T1000 (cell line): ENCODE results near the gene EFNA3.
"Not testable (repeated sequence)": the region's sequence is repeated elsewhere in the genome, so short reads cannot be mapped to it uniquely, and the experiment has no call there.

Experiments
- DNase-seq: peaks from one replicate; lab custom pipeline; 2025; ENCODE audit warnings: mixed read lengths; lab: John Stamatoyannopoulos, UW

EFNA3 gene

DNA sequence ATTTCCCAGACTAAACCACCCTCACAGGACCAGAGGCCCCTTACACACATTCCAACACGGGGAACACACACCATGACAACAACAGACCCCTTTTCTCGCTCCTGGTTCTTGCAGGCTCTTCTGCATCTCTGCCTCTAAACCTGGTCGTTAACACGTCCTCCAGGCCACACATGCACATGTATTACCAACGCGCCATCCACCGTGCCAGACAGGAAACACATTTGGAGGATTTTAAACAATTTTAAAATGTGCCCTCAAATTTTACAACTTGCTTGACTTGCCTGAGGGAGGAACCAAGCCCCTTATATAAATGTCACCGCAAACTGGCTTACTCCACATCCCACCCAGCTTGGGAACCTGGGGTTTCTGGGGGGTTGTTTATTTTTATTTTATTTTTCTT, 32.2 kb downstream of the EFNA3 start:
- DNase-seq, result no peak

- DNase-seq, result no peak
These were observed 34.9 kb downstream of the EFNA3 start for GRCh38 chr1:155113450-155113980.

DNA sequence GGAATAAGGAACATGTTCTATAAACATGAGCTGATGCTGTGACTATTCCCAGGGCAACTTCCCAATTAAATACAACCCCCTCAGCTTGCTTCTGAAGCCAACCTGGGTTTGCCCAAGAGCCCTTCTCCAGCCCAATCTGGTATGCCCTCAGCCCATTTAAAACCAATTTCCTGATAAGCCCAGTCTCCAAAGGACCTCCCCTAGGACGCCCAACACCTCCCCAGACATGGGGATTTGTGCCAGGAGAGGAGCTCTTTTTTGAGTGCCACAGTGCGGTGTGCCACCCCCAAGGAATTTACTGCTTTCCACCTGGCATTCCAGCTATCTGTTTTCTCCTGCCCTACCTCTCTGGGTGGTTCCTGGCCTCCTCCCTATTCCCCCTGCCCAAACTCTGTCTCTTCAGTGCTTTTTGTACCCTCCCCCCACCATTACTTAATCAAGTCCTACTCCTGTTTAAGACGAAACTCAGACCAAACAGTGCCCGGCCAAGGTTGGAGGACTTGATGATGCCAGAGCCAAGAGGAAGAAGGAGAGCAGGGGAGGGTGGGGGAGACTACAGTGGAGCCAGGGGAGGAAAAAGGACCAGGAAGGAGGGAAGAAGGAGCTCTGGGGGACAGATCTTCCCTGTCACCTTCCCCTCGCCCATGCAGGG, 37.6 kb downstream of the EFNA3 start:
- no peak for DNase-seq

- no peak for DNase-seq
These were observed 39.0 kb downstream of the EFNA3 start for GRCh38 chr1:155117610-155118009.

DNA sequence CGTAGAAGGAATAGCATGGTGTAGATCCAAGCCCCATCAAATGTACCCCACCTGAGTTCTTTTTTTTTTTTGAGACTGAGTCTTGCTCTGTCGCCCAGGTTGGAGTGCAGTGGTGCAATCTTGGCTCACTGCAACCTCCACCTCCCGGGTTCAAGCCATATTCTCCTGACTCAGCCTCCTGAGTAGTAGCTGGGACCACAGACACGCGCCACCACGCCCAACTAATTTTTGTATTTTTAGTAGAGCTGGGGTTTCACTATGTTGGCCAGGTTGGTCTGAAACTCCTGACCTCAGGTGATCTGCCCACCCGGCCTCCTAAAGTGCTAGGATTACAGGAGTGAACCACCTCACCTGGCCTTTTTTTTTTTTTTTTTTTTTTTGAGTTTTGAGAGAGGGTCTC, 39.5 kb downstream of the EFNA3 start:
- DNase-seq, result not testable (repeated sequence)

- no peak for DNase-seq
These were observed 41.6 kb downstream of the EFNA3 start for GRCh38 chr1:155120253-155120652.

- no peak for DNase-seq
These were observed 42.6 kb downstream of the EFNA3 start for GRCh38 chr1:155121249-155121648.

GRCh38 chr1:155122308-155122707, 43.7 kb downstream of the EFNA3 start:
- DNase-seq, result no peak

DNA sequence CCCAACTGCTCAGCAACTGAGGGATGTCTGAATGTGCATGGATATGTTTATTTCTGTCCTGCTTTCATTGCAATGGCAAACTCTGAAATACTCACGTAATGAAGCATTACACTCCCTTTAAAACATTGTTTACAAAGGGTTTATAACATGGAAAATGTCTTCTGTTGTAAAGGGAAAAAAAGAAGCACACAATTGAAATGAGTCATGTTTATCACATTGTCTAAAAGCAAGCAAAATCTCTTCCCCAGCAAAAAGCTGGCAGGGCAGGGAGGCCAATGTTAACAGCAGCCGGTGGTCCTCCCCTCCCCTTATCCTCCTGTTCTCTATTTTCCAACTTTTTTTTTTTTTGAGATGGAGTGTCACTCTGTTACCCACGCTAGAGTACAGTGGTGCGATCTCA, 45.2 kb downstream of the EFNA3 start:
- no peak for DNase-seq

DNA sequence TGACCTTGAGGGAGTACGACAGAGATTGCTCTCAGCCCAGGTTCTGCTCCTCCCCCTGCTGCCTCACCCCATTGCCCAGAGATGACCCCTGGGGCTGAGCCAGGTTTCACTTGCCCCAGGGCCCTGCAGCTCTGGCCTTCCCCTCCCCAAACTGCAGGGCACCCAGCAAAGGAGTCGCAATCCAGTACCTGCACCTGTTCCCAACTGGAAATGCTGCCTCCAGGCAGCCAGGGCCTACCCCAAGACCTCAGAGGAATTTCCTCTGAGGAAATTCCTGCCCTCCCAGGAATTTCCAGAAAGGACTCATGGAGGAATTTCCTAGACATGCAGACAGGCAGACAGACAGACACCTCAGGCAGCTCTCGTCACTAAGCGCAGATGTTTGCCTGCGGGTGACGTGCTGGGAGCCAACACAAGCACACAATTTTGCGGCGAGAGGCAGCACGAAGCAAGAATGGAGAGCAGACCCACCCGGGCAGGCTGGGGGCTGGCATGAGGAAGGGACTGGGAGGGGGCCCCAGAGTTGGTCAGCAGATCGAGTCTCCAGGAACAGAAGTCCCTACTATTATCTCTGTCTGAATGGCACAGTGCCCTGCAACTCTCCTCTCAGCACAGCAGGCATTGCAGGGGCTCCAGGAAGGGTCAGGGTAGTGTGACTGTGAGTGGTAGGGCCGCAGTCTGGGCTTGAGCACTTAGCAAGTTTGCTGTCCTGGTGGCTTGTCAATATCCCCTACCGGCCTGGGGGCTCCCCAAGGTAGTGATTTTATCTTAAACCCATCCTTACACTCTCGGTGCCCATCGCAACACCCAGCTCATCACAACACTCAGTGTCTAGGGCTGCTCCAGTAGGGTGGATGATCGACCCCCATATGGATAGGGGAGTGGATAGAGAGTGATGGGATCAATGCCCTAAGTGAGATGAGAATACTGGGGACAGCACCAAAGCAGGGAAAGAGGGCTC, 46.1 kb downstream of the EFNA3 start:
- no peak for DNase-seq

GRCh38 chr1:155125511-155125945, 46.9 kb downstream of the EFNA3 start:
- DNase-seq, result no peak

DNA sequence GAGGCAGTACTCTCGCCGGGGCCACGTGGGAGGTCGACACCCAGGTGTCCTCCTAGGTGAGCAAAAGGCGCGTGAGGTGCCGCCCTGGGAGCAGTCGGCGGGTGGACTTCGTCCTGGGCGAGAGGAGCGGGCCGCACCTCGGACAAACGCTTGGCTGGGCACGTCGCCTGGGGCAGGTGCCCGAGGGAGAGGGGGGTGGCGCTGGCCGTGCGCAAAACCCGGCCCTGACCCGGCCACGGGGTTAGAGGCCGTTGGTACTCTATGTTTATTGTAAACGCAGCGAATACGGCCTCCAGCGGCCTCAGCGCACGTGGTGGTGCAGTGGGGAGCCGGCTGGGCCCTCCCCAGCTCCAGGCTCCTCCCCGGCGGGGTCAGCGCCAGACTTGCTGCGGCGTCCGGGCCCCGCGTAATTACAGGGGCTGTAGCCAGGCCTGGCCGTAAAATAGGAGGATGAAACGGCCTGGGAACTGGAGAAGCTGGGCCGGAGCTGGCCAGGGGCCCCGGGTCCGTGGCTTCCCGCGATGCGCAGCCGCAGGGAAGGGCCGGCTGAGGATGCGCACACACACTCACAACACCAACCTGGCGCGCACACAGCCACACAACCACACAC, 47.4 kb downstream of the EFNA3 start:
- no peak for DNase-seq

DNA sequence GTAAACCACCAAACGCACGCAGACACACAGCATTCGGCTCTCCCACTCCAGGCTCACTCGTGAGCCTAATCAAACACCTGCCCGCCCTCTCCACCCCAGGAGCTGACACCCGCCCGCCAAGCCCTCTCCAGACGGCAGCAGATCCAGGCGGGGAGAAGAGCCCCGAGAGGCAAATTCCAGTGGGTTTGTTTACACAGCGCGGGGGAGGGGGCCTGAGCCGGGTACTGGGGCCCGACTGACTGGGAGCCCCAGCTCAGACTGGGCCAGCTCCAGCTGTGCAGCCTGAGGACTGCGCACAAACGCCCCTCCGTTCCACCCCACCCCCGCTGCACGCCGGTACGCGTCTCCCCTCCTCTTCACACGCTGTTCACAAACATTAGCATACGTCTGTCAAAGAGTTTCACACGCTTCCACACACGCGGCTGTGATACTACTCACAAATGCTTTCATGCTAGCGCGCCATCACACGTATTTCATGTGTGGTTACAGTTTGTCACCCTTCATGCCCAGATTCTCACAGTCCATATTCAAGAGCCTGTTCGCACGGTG, 48.0 kb downstream of the EFNA3 start:
- DNase-seq, result no peak

DNA sequence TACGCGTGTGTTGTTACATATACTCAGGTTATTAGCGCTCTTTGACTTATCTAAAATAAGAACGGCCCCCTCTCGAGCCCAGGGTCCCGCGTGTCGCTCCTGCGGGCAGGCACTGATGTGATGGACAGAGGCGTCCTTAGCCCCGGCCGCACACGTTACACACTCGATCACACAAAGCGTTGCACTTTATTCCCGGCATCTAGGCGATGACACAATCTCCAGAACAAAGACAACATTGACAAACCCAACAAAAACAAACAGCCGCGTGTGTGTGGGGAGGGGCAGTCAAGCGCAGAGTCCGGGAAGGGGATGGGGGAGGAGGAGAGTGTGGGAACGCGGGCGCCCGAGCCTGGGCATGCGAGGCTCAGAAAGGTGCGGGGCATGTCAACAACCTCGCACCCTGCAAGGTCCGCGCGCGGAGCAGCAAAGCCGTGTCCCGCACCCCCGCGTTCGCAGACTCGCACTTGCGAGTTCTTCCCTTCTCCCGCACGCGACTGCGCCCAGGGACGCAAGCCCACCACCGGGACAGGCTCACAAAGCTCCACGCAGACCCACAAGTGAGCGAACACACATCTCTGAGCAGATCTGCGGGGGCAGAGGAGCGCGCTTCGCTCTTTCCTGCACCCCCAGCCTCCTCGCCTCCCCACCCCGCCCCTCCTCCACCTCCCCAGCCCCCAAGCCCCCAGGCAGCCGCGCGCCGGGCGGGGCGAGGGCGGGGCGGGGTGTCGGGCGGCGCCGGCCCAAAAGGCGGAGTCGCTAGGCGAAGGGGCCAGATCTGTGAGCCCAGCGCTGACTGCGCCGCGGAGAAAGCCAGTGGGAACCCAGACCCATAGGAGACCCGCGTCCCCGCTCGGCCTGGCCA, 48.7 kb downstream of the EFNA3 start, which contains the start of gene EFNA1:
EFNA1 (plus strand) TSS at position 772 of the 862 bp plus-strand sequence. CDS start 102 bp downstream, outside the sequence.
- no peak for DNase-seq

DNA sequence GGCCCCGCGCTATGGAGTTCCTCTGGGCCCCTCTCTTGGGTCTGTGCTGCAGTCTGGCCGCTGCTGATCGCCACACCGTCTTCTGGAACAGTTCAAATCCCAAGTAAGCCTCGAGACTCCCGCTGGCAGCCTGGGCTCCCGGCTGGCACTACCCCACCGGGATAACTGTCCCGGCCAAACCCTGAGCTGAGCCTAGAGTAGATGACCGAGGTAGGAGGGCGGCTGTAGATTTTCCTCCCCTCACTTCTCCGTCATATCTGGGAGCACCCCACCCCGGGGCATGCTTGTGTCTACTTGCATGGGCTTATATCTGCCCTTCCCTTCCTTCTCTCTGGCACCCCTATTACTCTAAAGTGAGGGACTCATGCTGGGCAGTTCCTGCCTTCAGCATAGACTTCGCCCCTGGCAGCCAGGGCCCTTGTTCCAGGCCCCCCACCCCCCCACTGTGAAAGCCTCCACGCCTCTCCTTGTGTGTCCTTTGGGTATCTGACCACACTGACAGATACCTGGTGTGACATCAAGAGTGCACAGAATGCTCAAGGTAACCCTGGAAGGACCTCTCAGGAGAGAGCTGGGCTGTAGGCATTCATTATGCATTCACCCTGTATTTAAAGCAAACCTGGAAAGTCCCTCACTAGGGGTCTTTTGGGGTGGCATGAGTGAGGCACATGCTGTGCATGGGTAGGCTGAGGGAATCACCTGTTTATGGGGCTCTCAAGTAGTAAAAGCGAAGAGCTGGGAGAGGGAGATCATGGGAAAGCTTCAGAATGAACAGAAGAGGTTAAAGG, 49.5 kb downstream of the EFNA3 start:
- DNase-seq, result no peak

DNA sequence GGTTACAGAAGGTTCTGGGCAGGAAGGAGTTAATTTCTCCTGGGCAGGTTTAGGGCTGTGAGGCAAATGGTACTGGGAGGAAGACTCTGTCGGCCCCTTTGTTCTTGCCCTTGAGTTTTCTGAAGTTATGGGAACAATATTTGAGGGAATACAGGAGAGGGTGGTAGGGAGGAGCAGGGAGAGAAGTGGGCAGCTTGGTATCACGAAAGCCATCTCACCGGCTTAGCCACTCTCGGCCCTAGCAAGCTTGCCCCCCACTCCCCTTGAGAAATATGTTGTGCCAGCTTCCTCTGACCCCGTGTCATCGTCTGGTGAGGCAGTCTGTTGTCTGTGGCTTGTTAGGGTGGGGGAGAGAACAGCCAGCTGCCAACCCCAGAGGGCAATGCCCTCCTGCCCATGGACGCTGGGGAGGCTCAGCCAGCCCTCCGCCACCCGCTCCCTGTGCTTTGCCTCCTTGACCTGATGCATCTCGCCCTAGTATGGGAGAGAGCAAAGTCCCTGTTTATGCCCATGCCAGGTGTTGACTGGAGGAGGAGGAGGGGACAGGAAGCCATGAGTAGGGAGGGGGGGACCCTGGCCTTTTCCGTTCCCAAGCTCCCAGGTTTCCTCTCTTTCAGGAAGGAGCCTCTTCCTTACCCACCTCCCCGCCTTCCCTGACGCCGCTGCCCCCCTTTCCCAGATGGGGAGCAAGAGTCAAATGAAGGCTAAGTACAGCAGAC, 50.3 kb downstream of the EFNA3 start:
- DNase-seq, result no peak

DNA sequence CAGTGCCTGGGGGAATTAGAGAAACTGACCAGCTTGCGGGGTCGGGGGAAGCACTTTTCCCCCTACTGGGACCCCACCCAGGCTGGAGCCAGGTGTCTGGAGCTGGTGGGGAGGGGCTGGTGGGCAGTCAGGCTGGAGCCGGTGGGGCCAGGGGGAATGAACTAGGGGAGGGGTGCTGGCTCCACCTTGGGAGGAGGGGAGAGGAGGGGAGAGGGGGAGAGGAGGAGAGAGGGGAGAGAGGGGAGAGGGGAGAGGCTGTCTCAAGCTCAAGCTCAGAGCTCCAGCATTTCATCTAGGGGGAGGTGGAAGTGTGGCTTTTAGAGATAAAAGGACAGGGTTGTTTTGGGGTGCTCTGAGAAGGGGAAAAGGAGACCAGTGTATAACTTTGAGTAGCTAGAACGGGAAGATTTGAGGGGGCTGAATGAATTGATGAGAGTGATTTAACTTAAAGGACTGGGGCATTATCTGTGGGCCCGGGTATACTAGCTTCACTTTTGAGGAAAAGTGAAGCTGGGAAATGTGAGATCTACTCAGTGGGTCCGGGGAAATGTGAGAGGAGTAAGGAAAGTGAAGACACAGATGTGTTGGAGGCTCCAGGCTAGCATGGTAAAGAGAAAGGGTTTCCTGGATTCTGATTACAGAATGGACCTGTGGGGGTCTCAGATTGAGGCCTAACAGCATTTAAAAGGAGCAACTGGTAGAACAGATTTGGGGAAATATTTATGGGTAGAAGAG, 51.8 kb downstream of the EFNA3 start:
- no peak for DNase-seq

DNA sequence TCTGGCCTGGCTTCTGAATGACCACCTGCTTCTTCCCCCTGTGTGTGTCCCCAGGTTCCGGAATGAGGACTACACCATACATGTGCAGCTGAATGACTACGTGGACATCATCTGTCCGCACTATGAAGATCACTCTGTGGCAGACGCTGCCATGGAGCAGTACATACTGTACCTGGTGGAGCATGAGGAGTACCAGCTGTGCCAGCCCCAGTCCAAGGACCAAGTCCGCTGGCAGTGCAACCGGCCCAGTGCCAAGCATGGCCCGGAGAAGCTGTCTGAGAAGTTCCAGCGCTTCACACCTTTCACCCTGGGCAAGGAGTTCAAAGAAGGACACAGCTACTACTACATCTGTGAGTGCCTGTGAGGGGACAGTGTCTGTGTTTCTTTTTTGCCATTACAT, 52.6 kb downstream of the EFNA3 start:
- DNase-seq, result no peak

GRCh38 chr1:155131856-155132255, 53.2 kb downstream of the EFNA3 start:
- no peak for DNase-seq
